WTC11 (cell line): ENCODE data around the gene RGS6. TPM values are rescaled to one million over a fixed set of nuclear protein-coding genes. Genes with fewer than 3 reads are reported as not detected.

ENCODE experiments used
- ATAC-seq: fragments of 200-7000 bp; cut with Tn5 transposase; 2 replicates; pipeline ENCODE4 v1.10.0; 2021; ENCODE audit warnings: mild to moderate bottlenecking, moderate library complexity
- CTCF ChIA-PET: fragments of 300-600 bp; sonication (Branson Sonifier 250); formaldehyde crosslinking; loops from one replicate; lab custom pipeline; 2021; ENCODE audit warnings: antibody characterized with exemption; lab: Charles Lee
- POLR2A ChIA-PET: fragments of 350-600 bp; sonication (Branson Sonifier 250); formaldehyde crosslinking; loops from one replicate; lab custom pipeline; 2021; ENCODE audit warnings: antibody characterized with exemption; lab: Charles Lee
- DNase-seq: peaks from one replicate; pipeline ENCODE4 v3.0.0; 2021; ENCODE audit warnings: low spot score
- H3K27ac Mint-ChIP-seq: 2 replicates; pipeline ENCODE4 v1.8.0; 2021; ENCODE audit warnings: mixed read lengths
- H3K27me3 Mint-ChIP-seq: 2 replicates; pipeline ENCODE4 v1.8.0; 2021; ENCODE audit warnings: low read depth, mild to moderate bottlenecking, moderate library complexity, mixed read lengths
- H3K36me3 Mint-ChIP-seq: 2 replicates; pipeline ENCODE4 v1.8.0; 2021; ENCODE audit warnings: mixed read lengths
- H3K4me1 Mint-ChIP-seq: 2 replicates; pipeline ENCODE4 v1.8.0; 2022; ENCODE audit warnings: mixed read lengths
- H3K4me3 Mint-ChIP-seq: 2 replicates; pipeline ENCODE4 v1.8.0; 2021; ENCODE audit warnings: mild to moderate bottlenecking, moderate library complexity, mixed read lengths
- H3K9me3 Mint-ChIP-seq: 2 replicates; pipeline ENCODE4 v1.8.0; 2021; ENCODE audit warnings: mixed read lengths
- ELF4 ChIP-seq: sonication (generic); formaldehyde crosslinking; IDR thresholded peaks from 2 replicates; pipeline ENCODE4 v1.8.1; 2022; ENCODE audit warnings: low read depth, mild to moderate bottlenecking, moderate library complexity, missing genetic modification reagents
- FOXP1 ChIP-seq: sonication (generic); formaldehyde crosslinking; IDR thresholded peaks from 2 replicates; pipeline ENCODE4 v1.8.0; 2022; ENCODE audit warnings: missing genetic modification reagents, mild to moderate bottlenecking, moderate library complexity, borderline replicate concordance
- GTF2I ChIP-seq: fragments of 250-450 bp; sonication (Bioruptor Pico); conservative IDR thresholded peaks from 2 replicates; pipeline ENCODE4 v1.4.0; 2021; ENCODE audit warnings: mild to moderate bottlenecking
- KAT7 ChIP-seq: sonication (generic); formaldehyde crosslinking; IDR thresholded peaks from 2 replicates; pipeline ENCODE4 v1.8.1; 2023; ENCODE audit warnings: missing genetic modification reagents, mild to moderate bottlenecking, borderline replicate concordance
- MYBL2 ChIP-seq: sonication (generic); formaldehyde crosslinking; IDR thresholded peaks from 2 replicates; pipeline ENCODE4 v1.8.1; 2023; ENCODE audit warnings: mild to moderate bottlenecking, moderate library complexity, missing genetic modification reagents
- NR3C1 ChIP-seq: sonication (generic); formaldehyde crosslinking; conservative IDR thresholded peaks from 2 replicates; pipeline ENCODE4 v1.8.1; 2023; ENCODE audit warnings: low read depth, mild to moderate bottlenecking, missing genetic modification reagents
- PRDM15 ChIP-seq: sonication (generic); formaldehyde crosslinking; IDR thresholded peaks from 2 replicates; pipeline ENCODE4 v1.8.0; 2022; ENCODE audit warnings: missing genetic modification reagents
- RORB ChIP-seq: fragments of 250-450 bp; sonication (Bioruptor Pico); IDR thresholded peaks from 2 replicates; pipeline ENCODE4 v1.9.0; 2021; ENCODE audit warnings: mild to moderate bottlenecking
- TCF7 ChIP-seq: sonication (generic); formaldehyde crosslinking; IDR thresholded peaks from 2 replicates; pipeline ENCODE4 v1.8.0; 2022; ENCODE audit warnings: mild to moderate bottlenecking, low read depth, missing genetic modification reagents, moderate library complexity
- TP53 ChIP-seq: sonication (generic); formaldehyde crosslinking; IDR thresholded peaks from 2 replicates; pipeline ENCODE4 v1.8.1; 2023; ENCODE audit warnings: mild to moderate bottlenecking, missing genetic modification reagents
- ZNF416 ChIP-seq: fragments of 250-450 bp; sonication (Bioruptor Pico); IDR thresholded peaks from 2 replicates; pipeline ENCODE4 v1.9.0; 2021; ENCODE audit warnings: mild to moderate bottlenecking, inconsistent platforms
- total RNA-seq: library from RNA; stranded (reverse); gene quantifications from 3 replicates; pipeline ENCODE4 v1.2.3, GENCODE V29; 2021
- TF ChIP-seq, protein P1 (sequence below): fragments of 250-450 bp; sonication (Bioruptor Pico); IDR thresholded peaks from 2 replicates; pipeline ENCODE4 v1.8.0; 2021; ENCODE audit warnings: mild to moderate bottlenecking
- TF ChIP-seq, protein P2 (sequence below): sonication (generic); formaldehyde crosslinking; IDR thresholded peaks from 2 replicates; pipeline ENCODE4 v1.8.1; 2023; ENCODE audit warnings: mild to moderate bottlenecking, missing genetic modification reagents
- TF ChIP-seq, protein P3 (sequence below): sonication (generic); formaldehyde crosslinking; IDR thresholded peaks from 2 replicates; pipeline ENCODE4 v1.8.1; 2023; ENCODE audit warnings: mild to moderate bottlenecking, missing genetic modification reagents
- TF ChIP-seq, protein P4 (sequence below): sonication (generic); formaldehyde crosslinking; IDR thresholded peaks from 2 replicates; pipeline ENCODE4 v1.8.1; 2022; ENCODE audit warnings: low read depth, missing genetic modification reagents, borderline replicate concordance
- TF ChIP-seq, protein P5 (sequence below): sonication (generic); formaldehyde crosslinking; IDR thresholded peaks from 2 replicates; pipeline ENCODE4 v1.8.1; 2023; ENCODE audit warnings: mild to moderate bottlenecking, missing genetic modification reagents, moderate library complexity

The RGS6 gene
- total RNA-seq, 1 experiment from 2014 or later = 1.0 TPM

- no peak for ATAC-seq
- no peaks in the 10 kb centered on the region for H3K36me3 Mint-ChIP-seq
- H3K27ac Mint-ChIP-seq = no peak overlapping the region
- no peaks in the 10 kb centered on the region for H3K4me1 Mint-ChIP-seq
- H3K27me3 Mint-ChIP-seq = no peaks in the 10 kb centered on the region; the same call in 1 of the 2 replicates
- H3K9me3 Mint-ChIP-seq = no peaks in the 10 kb centered on the region
- DNase-seq = no peak
- CTCF ChIA-PET = no interaction called here
- H3K4me3 Mint-ChIP-seq = no peak overlapping the region
- TF ChIP-seq TCF7 (no peak), TP53 (CRISPR knock-in tag) (no peak), PRDM15 (CRISPR knock-in tag) (no peak), GTF2I (CRISPR knock-in tag) (no peak), ZNF416 (CRISPR knock-in tag) (no peak), FOXP1 (CRISPR knock-in tag) (no peak), RORB (CRISPR knock-in tag) (no peak), KAT7 (CRISPR knock-in tag) (no peak), ELF4 (CRISPR knock-in tag) (no peak), NR3C1 (CRISPR knock-in tag) (no peak), MYBL2 (CRISPR knock-in tag) (no peak)
- TF ChIP-seq, protein P1, sequence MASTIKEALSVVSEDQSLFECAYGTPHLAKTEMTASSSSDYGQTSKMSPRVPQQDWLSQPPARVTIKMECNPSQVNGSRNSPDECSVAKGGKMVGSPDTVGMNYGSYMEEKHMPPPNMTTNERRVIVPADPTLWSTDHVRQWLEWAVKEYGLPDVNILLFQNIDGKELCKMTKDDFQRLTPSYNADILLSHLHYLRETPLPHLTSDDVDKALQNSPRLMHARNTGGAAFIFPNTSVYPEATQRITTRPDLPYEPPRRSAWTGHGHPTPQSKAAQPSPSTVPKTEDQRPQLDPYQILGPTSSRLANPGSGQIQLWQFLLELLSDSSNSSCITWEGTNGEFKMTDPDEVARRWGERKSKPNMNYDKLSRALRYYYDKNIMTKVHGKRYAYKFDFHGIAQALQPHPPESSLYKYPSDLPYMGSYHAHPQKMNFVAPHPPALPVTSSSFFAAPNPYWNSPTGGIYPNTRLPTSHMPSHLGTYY (CRISPR knock-in tag) = no peak
- TF ChIP-seq, protein P2, sequence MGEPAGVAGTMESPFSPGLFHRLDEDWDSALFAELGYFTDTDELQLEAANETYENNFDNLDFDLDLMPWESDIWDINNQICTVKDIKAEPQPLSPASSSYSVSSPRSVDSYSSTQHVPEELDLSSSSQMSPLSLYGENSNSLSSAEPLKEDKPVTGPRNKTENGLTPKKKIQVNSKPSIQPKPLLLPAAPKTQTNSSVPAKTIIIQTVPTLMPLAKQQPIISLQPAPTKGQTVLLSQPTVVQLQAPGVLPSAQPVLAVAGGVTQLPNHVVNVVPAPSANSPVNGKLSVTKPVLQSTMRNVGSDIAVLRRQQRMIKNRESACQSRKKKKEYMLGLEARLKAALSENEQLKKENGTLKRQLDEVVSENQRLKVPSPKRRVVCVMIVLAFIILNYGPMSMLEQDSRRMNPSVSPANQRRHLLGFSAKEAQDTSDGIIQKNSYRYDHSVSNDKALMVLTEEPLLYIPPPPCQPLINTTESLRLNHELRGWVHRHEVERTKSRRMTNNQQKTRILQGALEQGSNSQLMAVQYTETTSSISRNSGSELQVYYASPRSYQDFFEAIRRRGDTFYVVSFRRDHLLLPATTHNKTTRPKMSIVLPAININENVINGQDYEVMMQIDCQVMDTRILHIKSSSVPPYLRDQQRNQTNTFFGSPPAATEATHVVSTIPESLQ (CRISPR knock-in tag) = no peak
- TF ChIP-seq, protein P3, sequence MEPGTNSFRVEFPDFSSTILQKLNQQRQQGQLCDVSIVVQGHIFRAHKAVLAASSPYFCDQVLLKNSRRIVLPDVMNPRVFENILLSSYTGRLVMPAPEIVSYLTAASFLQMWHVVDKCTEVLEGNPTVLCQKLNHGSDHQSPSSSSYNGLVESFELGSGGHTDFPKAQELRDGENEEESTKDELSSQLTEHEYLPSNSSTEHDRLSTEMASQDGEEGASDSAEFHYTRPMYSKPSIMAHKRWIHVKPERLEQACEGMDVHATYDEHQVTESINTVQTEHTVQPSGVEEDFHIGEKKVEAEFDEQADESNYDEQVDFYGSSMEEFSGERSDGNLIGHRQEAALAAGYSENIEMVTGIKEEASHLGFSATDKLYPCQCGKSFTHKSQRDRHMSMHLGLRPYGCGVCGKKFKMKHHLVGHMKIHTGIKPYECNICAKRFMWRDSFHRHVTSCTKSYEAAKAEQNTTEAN (CRISPR knock-in tag) = no peak
- TF ChIP-seq, protein P4, sequence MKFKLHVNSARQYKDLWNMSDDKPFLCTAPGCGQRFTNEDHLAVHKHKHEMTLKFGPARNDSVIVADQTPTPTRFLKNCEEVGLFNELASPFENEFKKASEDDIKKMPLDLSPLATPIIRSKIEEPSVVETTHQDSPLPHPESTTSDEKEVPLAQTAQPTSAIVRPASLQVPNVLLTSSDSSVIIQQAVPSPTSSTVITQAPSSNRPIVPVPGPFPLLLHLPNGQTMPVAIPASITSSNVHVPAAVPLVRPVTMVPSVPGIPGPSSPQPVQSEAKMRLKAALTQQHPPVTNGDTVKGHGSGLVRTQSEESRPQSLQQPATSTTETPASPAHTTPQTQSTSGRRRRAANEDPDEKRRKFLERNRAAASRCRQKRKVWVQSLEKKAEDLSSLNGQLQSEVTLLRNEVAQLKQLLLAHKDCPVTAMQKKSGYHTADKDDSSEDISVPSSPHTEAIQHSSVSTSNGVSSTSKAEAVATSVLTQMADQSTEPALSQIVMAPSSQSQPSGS (CRISPR knock-in tag) = no peak
- TF ChIP-seq, protein P5, sequence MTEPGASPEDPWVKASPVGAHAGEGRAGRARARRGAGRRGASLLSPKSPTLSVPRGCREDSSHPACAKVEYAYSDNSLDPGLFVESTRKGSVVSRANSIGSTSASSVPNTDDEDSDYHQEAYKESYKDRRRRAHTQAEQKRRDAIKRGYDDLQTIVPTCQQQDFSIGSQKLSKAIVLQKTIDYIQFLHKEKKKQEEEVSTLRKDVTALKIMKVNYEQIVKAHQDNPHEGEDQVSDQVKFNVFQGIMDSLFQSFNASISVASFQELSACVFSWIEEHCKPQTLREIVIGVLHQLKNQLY (CRISPR knock-in tag) = no peak
- POLR2A ChIA-PET = no interaction called here
These were observed 191.9 kb downstream of the RGS6 start for GRCh38 chr14:72124171-72124570.
